ENCODE data around the gene NXF2. TPM values are rescaled to one million over a fixed set of nuclear protein-coding genes. Genes with fewer than 3 reads are reported as not detected.
"Not testable (repeated sequence)": the region's sequence is repeated elsewhere in the genome, so short reads cannot be mapped to it uniquely, and the experiment has no call there.

The NXF2 gene
- total RNA-seq (not detected), polyA plus RNA-seq (not detected)

GRCh38 chrX:102246893-102247292, at the start of gene NXF2:
NXF2 (plus strand) TSS chrX:102247167; CDS start chrX:102307079, 59,912 bp downstream.
- H3K9ac ChIP-seq (ENCODE audit: low read depth in 1 of 2, low read length in 2 of 2); H3K4me1 ChIP-seq (ENCODE audit: control insufficient read depth in 4 of 4, insufficient read depth in 4 of 4, low read length in 3 of 4); H3K27ac ChIP-seq (ENCODE audit: low read depth in 1 of 2, low read length in 2 of 2); H3K4me3 ChIP-seq (ENCODE audit: low read depth in 1 of 3, low read length in 3 of 3); H3K9me3 ChIP-seq (ENCODE audit: control insufficient read depth in 4 of 4, low read length in 3 of 4); H3K27me3 ChIP-seq (ENCODE audit: control insufficient read depth in 4 of 4, insufficient read depth in 4 of 4, low read length in 3 of 4); H3K36me3 ChIP-seq (ENCODE audit: control insufficient read depth in 4 of 4, insufficient read depth in 3 of 4, low read depth in 1 of 4, low read length in 3 of 4); DNase-seq (ENCODE audit: low spot score): not testable (repeated sequence)
- no CpG with 5 or more reads among the region's 9 CpGs for WGBS

- not testable (repeated sequence) for H3K4me3 ChIP-seq (ENCODE audit: low read depth in 1 of 3, low read length in 3 of 3); DNase-seq (ENCODE audit: low spot score); H3K36me3 ChIP-seq (ENCODE audit: control insufficient read depth in 4 of 4, insufficient read depth in 3 of 4, low read depth in 1 of 4, low read length in 3 of 4); H3K27me3 ChIP-seq (ENCODE audit: control insufficient read depth in 4 of 4, insufficient read depth in 4 of 4, low read length in 3 of 4); H3K4me1 ChIP-seq (ENCODE audit: control insufficient read depth in 4 of 4, insufficient read depth in 4 of 4, low read length in 3 of 4); H3K9ac ChIP-seq (ENCODE audit: low read depth in 1 of 2, low read length in 2 of 2); H3K27ac ChIP-seq (ENCODE audit: low read depth in 1 of 2, low read length in 2 of 2); H3K9me3 ChIP-seq (ENCODE audit: control insufficient read depth in 4 of 4, low read length in 3 of 4)
- no CpG with 5 or more reads among the region's 5 CpGs for WGBS
Measured at GRCh38 chrX:102207940-102208339, 39.0 kb upstream of the NXF2 start.

- no CpG with 5 or more reads among the region's 15 CpGs for WGBS
- H3K9me3 ChIP-seq (ENCODE audit: control insufficient read depth in 4 of 4, low read length in 3 of 4), result not testable (repeated sequence)
Measured at GRCh38 chrX:102214986-102215385, 32.0 kb upstream of the NXF2 start, which contains the start of gene TCP11X1. TCP11X1 (plus strand) TSS chrX:102215301.

GRCh38 chrX:102216497-102216896, 30.5 kb upstream of the NXF2 start:
- H3K36me3 ChIP-seq (ENCODE audit: control insufficient read depth in 4 of 4, insufficient read depth in 3 of 4, low read depth in 1 of 4, low read length in 3 of 4); H3K4me3 ChIP-seq (ENCODE audit: low read depth in 1 of 3, low read length in 3 of 3); H3K27ac ChIP-seq (ENCODE audit: low read depth in 1 of 2, low read length in 2 of 2); H3K9me3 ChIP-seq (ENCODE audit: control insufficient read depth in 4 of 4, low read length in 3 of 4); H3K27me3 ChIP-seq (ENCODE audit: control insufficient read depth in 4 of 4, insufficient read depth in 4 of 4, low read length in 3 of 4); H3K4me1 ChIP-seq (ENCODE audit: control insufficient read depth in 4 of 4, insufficient read depth in 4 of 4, low read length in 3 of 4); DNase-seq (ENCODE audit: low spot score); H3K9ac ChIP-seq (ENCODE audit: low read depth in 1 of 2, low read length in 2 of 2): not testable (repeated sequence)
- no CpG with 5 or more reads among the region's 3 CpGs for WGBS

More at GRCh38 chrX:102214986-102215385, 32.0 kb upstream of the NXF2 start, which contains the start of gene TCP11X1:
- H3K9ac ChIP-seq (ENCODE audit: low read depth in 1 of 2, low read length in 2 of 2); H3K36me3 ChIP-seq (ENCODE audit: control insufficient read depth in 4 of 4, insufficient read depth in 3 of 4, low read depth in 1 of 4, low read length in 3 of 4); H3K4me3 ChIP-seq (ENCODE audit: low read depth in 1 of 3, low read length in 3 of 3); H3K4me1 ChIP-seq (ENCODE audit: control insufficient read depth in 4 of 4, insufficient read depth in 4 of 4, low read length in 3 of 4); H3K27ac ChIP-seq (ENCODE audit: low read depth in 1 of 2, low read length in 2 of 2); H3K27me3 ChIP-seq (ENCODE audit: control insufficient read depth in 4 of 4, insufficient read depth in 4 of 4, low read length in 3 of 4); DNase-seq (ENCODE audit: low spot score): not testable (repeated sequence)

GRCh38 chrX:102235678-102236077, 11.3 kb upstream of the NXF2 start:
- not testable (repeated sequence) for H3K9ac ChIP-seq (ENCODE audit: low read depth in 1 of 2, low read length in 2 of 2); H3K9me3 ChIP-seq (ENCODE audit: control insufficient read depth in 4 of 4, low read length in 3 of 4); DNase-seq (ENCODE audit: low spot score); H3K4me3 ChIP-seq (ENCODE audit: low read depth in 1 of 3, low read length in 3 of 3); H3K27ac ChIP-seq (ENCODE audit: low read depth in 1 of 2, low read length in 2 of 2); H3K4me1 ChIP-seq (ENCODE audit: control insufficient read depth in 4 of 4, insufficient read depth in 4 of 4, low read length in 3 of 4); H3K27me3 ChIP-seq (ENCODE audit: control insufficient read depth in 4 of 4, insufficient read depth in 4 of 4, low read length in 3 of 4); H3K36me3 ChIP-seq (ENCODE audit: control insufficient read depth in 4 of 4, insufficient read depth in 3 of 4, low read depth in 1 of 4, low read length in 3 of 4)
- 77% methylated on average over 5 of the region's 7 CpGs for WGBS

GRCh38 chrX:102240265-102240664, 6.7 kb upstream of the NXF2 start:
- not testable (repeated sequence) for H3K4me3 ChIP-seq (ENCODE audit: low read depth in 1 of 3, low read length in 3 of 3); DNase-seq (ENCODE audit: low spot score); H3K9me3 ChIP-seq (ENCODE audit: control insufficient read depth in 4 of 4, low read length in 3 of 4); H3K36me3 ChIP-seq (ENCODE audit: control insufficient read depth in 4 of 4, insufficient read depth in 3 of 4, low read depth in 1 of 4, low read length in 3 of 4); H3K27ac ChIP-seq (ENCODE audit: low read depth in 1 of 2, low read length in 2 of 2); H3K4me1 ChIP-seq (ENCODE audit: control insufficient read depth in 4 of 4, insufficient read depth in 4 of 4, low read length in 3 of 4); H3K27me3 ChIP-seq (ENCODE audit: control insufficient read depth in 4 of 4, insufficient read depth in 4 of 4, low read length in 3 of 4); H3K9ac ChIP-seq (ENCODE audit: low read depth in 1 of 2, low read length in 2 of 2)
- 89% methylated on average over 9 of the region's 15 CpGs for WGBS

GRCh38 chrX:102272231-102272630, 25.3 kb downstream of the NXF2 start:
- not testable (repeated sequence) for DNase-seq (ENCODE audit: low spot score); H3K27me3 ChIP-seq (ENCODE audit: control insufficient read depth in 4 of 4, insufficient read depth in 4 of 4, low read length in 3 of 4); H3K9me3 ChIP-seq (ENCODE audit: control insufficient read depth in 4 of 4, low read length in 3 of 4); H3K4me1 ChIP-seq (ENCODE audit: control insufficient read depth in 4 of 4, insufficient read depth in 4 of 4, low read length in 3 of 4); H3K27ac ChIP-seq (ENCODE audit: low read depth in 1 of 2, low read length in 2 of 2); H3K9ac ChIP-seq (ENCODE audit: low read depth in 1 of 2, low read length in 2 of 2); H3K36me3 ChIP-seq (ENCODE audit: control insufficient read depth in 4 of 4, insufficient read depth in 3 of 4, low read depth in 1 of 4, low read length in 3 of 4); H3K4me3 ChIP-seq (ENCODE audit: low read depth in 1 of 3, low read length in 3 of 3)
- WGBS, result no CpG with 5 or more reads among the region's 4 CpGs
